PC-3 (cell line): ENCODE results near the gene LPCAT1.
"Not testable (repeated sequence)": the region's sequence is repeated elsewhere in the genome, so short reads cannot be mapped to it uniquely, and the experiment has no call there.

Experiments
- CTCF ChIP-seq: fragments of 300-600 bp; sonication (generic); conservative IDR thresholded peaks from 2 replicates; pipeline ENCODE4 v1.5.1; 2017; ENCODE audit warnings: antibody characterized with exemption, low read depth, mild to moderate bottlenecking, low read length
- EZH2 ChIP-seq: fragments of 300-600 bp; sonication (generic); IDR thresholded peaks from one replicate; pipeline ENCODE4 v1.6.1; 2017; ENCODE audit warnings: antibody characterized with exemption, mild to moderate bottlenecking, low read length; ENCODE audit not compliant: unreplicated experiment

- not testable (repeated sequence) for TF ChIP-seq CTCF, EZH2
These were observed 15.8 kb upstream of the LPCAT1 start for GRCh38 chr5:1539393-1540161.
